RKO (cell line): Measurements from ENCODE around the gene PKHD1.

ENCODE experiments used
- DNase-seq: peaks from one replicate; pipeline ENCODE4 v3.0.0-alpha.2; 2016; ENCODE audit warnings: low spot score

The PKHD1 gene

DNA sequence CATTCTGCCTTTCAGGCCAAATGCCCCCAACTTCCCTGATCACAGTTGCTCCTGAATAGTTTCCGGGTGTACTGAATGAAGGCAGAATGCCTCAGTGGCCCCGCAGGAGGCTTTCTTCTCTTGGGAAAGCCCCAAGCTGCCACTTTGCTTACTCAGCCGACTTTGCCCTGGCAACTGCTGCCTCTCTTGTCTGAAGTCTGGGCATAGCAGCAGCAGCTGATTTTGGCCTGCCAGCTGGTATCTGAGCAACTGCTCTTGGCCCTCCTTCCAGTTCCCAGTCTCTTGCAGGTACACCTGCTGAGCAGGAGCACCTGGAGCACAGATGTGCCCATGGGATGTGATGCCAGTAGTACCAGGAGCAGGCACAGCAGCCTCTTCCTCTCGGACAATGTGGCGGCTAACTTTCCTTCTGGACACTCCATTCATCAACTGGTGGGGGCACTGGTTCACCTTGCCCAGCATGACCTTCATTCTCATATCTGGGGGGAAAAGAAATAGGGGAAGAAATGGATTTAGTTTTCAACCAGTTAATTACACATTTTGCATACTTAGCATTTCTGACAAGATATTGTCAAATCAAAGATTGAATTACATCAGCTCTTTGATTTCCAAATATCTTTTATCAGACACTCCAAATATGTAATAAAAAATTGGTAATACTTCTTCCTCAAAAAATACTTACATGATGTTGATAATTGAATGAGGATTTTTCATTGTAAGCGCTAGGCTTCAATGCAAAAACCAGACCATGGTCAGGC is 468.2 kb downstream of the PKHD1 start:
- DNase-seq: no peak

DNA sequence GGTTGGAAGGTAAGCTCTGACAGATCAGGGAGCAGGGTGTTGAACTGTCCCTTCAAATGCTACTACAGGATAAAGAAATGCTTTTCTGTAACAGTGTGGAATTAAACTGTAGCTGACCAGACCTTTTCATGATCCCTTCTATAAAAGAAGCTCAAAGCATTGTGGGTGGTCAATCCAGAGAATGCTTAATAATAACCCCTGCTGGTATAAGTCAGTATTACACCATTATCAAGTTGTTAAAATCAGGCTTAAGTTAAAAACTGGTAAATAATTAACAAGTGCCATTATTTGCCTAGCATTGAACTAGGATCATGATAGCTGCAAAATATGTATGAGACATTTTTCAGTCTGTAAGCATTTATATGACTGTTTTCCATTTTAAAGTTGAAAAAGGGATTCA is 468.9 kb downstream of the PKHD1 start:
- peak; percentile 12 for DNase-seq

DNA sequence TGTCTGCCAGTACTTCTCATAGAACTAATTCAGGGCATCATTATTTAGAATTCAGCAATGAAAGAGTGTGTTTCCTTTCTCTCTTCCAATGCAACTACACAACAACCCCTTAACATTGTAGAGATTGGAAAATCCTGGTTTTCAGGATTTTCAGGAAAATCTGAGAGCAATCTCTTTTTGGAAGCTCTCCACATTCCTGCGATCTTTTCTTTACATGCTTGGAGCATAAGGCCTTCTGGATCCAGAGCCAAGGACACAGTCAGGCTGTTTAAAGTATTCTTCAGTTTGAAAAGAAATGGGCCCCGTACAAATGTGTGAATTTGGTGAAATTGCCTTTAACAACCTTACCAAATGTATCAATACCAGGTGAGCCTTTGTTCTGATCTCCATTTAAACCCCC is 469.7 kb downstream of the PKHD1 start:
- DNase-seq: no peak

DNA sequence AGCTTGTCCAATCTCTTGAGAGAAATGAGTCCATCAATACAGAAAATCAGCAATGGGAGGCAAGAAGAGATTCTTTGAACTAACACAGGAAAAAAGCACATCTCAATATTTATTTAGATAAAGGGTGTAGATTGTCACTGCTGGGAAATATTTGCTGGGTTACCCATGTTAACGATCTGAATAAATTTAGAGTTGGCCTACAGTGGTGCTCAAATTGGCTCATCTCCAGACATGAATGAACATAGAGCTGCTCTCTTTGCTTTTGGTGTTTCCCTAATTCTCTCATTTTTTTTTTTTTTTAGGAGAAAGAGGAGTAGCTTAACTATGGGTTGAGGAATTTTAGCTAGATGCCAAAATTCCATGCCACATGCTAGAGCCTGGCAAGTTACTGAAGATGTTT is 471.2 kb downstream of the PKHD1 start:
- DNase-seq: no peak

DNA sequence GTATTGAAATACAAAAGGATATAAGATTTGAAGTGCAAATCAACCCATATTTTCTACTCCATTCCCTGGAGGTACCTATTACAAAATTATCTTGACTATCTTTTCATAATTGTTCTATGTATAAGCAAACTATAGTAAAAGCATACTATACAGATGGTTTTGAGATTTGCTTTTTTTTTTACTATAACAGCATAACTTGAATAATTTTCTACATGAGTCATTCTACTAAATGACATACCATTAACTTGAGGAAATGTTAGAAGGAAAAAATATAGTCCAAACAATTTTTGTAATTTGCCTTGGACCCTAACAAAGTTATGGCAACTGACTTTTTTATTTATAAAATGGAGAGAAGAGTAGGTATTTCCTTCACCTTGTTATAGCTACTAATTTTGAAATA is 472.7 kb downstream of the PKHD1 start:
- no peak for DNase-seq

DNA sequence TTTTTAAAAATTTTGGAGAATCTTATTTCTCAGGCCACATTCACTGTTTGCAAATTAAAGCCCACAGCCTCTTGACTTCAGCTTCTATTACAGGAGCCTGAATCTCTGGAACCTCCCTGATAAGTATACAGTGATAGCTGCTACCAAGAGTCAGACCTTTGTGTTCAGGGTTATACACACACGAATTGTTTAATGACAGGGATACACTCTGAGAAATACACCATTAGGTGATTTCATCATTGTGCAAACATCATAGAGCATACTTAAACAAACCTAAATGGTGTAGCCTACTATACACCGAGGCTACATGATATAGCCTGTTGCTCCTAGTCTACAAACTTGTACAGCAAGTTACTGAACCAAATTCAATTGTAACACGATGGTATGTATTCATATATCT is 473.9 kb downstream of the PKHD1 start:
- no peak for DNase-seq

DNA sequence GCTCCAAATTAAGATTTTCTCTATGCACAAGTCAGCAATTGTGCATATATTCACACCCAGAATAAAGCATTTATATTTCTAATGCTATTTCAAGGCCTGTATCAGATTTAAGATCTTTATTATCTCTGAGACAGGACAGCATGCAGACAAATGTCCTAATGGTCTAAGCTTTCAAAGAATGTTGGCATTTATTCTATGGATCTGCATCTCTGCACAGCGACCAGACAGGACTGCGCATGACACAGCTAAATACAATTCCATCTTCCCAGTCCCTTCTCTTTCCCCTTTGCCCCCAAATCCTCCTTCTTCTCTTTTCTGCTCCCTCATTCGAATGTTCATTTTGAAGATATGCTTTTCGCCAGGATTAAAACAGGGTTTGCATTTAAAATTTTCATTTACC is 478.5 kb downstream of the PKHD1 start:
- no peak for DNase-seq

DNA sequence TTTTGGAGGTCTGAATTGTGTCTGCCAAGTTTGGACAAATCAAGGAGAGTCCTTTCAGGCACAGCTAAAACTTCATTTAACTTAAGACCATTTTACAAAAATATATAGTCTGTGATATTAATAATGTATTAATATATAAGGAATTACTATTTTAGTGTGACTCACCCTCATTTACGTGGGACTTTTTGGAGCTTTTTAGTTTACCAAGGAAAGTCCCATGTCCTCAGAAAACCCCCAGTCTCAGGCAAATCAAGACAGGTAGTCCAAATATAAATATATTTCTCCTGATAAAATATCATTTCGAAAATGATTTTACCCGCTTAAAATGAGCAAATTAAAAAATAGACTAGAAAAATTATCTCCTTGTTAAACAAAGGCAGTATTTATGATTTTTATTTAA is 479.0 kb downstream of the PKHD1 start:
- no peak for DNase-seq

DNA sequence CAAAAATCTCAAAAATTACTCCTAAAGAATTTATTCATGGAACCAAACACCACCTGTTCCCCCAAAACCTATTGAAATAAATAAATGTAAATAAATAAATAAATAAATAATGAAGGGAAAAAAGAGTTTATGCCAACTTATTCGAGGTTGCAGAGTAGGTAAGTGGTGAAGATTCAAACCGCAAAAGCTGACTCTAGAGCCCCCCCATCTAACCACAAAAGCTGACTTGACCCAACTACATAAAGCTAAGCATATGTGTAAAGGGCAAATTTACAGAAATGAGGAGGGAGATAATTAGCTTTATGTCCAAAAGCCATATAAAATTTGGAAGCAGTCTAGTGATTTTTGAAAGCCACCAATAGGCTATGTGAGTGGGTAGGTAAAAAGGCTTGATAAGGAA is 486.9 kb downstream of the PKHD1 start:
- DNase-seq: no peak

DNA sequence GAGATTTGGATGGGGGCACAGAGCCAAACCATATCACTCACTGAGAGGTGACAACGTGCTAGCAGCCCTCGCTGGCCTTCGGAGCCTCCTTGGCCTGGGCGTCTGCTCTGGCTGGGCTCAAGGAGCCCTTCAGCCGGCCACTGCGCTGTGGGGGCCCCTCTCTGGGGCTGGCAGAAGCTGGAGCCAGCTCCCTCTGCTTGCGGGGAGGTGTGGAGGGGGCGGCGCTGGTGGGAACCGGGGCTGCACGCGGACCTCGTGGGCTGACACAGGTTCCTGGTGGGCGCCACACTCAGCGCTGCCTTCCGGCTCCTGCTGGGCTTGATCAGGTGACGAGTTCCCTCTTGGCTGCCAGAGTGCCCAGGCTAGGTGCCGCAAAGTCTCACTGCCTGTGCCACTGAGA is 489.2 kb downstream of the PKHD1 start:
- no peak for DNase-seq

DNA sequence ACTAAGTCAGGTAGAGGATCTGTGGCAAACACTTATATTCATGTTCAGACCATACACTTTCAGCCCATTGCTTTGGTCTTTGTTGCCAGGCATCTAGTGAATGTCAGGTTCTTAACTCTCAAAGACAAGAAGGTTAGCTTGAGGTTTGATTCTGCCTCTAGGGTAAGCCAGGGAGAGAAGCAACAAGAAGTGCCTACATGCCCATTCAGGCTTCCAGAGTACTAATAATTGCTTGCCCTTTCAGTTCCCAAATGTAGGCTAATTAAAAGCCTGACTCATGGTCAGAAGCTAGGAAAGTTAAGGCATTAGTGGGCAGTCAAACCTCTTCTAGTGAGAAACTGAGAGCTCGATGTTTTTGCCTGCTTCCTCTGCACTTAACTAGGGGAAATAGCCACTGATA is 492.4 kb downstream of the PKHD1 start:
- no peak for DNase-seq

DNA sequence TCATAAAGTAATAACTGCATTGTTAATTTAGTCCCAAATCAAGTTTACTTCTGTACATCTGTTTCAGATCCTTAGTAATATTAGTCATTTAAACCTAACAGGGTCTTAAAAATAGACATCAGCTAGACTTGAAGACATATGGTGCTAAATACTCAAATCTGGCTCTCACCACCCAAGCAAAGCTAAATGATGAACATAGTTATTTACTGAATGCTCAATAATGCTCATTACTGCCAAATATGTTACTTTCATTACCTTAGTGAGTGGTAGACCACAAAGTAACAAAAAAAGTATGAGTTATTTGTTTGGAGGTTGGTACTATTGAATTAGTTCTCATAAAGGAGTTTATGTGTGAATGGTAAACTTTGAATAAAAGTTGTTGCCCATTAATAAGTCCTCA is 502.1 kb downstream of the PKHD1 start:
- no peak for DNase-seq

DNA sequence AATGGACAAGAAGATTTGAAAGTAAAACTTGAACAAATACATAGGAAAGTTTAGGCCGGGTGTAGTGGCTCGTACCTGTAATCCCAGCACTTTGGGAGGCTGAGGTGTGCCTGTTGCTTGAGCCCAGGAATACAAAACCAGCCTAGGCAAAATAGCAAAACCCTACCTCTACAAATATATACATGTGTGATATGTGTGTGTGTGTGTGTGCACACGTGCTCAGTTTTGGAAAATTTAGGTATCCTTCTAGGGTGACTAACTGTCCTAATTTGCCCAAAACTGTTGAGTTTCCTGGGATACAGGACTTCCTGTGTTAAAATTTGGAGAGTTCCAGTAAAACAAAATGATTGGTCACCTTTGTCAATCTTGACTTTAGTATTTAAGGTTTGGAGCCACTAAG is 503.2 kb downstream of the PKHD1 start:
- DNase-seq: no peak

DNA sequence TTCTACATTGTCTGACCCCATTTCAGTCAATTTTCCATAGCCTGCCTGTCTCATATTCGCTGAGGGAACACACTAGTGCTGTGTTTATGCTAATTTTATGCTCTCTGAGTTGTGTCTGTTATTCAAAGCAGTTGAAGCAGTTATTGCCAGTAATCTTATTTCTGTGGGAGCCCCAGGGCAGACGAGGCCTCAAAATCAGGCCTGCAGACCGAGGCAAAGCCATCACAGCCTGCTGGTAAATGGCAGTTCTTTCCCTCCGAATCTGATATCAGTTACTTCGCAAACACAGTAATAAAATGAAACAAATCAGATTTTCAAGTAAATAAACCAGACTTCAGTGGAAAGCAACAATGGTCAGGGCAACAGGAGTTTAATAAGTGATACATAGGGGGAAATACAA is 508.4 kb downstream of the PKHD1 start:
- DNase-seq: no peak

DNA sequence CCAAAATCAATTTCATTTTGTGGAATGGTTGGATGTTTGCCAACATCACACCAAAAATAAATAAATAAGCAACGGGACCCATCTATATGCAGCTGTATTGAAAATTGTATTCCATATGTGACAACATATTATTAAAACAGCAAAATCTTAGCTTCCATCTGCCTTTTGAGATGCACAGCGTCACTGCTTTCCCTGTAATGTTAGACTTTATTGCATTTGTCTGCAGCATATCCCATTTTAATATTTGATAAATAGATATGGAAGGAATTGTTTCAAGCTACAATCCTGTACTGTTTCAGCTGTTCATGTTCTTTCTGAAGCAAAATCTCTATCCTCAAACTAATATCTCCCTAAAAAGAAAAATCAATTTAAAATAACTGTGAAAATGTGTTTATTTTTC is 509.1 kb downstream of the PKHD1 start:
- no peak for DNase-seq

DNA sequence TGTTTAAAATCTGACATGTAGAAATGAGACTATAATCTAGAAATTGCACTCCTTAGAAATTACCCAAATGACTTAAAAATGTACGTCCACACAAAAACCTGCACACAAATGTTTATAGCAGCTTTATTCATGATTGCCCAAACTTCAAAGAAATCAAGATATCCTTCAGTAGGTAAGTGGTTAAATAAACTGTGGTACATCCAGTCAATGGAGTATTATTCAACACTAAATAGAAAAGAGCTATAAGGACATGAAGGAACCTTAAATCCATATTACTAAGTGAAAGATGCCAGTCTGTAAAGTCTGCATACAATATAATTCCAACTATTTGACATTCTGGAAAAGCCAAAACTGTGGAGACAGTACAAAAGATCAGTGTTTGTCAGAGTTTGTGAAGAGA is 513.4 kb downstream of the PKHD1 start:
- no peak for DNase-seq

DNA sequence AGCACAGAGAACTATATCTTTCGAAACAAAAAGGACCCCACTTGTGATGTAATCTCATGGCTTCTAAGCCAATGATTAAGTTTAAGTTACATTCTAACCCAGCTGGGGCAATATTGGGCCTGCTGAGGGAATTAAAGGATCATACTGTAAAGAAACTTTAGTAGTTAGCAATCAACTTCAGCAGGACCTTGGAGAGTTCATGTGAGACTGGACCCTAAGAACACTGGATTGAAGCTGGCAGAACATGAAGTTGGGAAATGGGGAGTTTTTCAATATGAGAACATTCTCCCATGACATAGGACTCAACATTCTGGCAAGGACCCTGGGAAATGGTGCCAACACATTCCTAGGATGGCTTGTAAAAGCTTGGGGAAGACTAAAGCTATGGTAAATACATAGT is 516.2 kb downstream of the PKHD1 start:
- no peak for DNase-seq

DNA sequence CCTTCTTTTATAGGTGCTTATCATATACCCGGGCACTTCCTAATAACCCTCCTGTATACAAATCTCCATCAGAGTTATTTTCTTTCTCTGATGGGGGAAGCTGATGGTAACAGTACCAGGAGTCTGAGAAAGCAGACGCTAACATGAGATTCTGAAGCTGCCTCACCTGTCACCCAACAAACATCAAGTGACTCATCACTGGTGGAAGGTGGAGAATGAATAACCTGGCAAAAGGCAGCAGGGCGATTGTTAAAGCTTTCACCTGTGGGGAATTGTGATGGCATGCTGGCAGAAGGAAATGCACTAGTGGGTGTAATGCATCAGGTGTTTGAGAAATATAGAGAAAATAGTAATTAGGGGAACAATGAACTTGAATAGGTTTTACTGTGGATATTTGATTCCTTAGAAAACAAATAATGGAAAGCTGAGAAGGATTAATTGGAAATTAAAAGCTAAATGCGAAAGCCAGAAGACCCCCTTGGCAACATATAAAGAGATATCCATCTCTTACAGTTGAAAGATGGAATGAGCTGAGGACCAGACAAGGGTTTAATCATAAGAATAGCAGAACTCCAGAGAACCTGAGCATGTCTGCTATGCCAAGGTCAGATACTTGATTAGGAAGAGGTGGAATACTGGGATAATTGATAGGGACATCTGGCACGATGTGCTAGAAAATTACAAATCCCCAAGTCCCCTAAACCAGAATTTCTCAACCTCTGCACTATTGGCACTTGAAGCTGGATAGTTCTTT is 517.1 kb downstream of the PKHD1 start:
- DNase-seq: no peak

DNA sequence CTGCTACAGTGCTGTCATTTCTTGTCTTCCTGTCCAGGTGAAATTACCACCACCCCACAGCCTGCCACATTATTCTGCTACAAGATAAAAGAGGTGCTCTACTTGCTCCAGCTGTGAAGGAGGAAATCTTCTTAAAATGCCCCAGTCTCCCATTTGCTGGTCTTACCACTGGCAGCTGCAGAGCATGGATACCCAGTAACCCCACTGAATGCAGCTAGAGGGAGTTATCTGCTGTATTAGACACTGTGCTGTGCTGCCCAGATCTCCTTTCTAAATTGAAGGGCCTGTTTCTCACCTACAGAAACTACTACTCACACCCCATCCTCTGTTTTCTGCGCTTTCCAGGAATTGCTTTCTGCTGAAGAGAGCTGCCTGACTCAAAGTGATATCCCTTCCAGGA is 517.8 kb downstream of the PKHD1 start:
- no peak for DNase-seq

DNA sequence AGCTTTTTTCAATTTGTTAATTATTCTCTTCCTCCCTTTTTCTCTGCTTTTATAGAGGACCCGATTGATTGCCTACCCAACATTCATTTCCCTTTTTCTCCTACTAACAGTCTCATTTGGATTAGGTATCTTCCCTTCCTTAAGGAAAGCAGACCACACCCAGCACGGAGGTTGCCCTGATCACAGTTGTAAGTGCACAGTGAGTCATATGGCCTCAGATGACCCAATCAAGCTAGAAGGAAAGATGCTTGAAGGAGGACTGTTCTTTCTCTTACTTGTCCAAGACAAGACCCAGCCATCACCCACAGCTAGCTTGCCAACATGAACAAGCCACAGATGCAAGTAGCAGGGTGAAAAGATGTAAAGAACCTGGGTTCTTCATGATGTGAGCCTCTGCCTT is 518.6 kb downstream of the PKHD1 start:
- DNase-seq: no peak

DNA sequence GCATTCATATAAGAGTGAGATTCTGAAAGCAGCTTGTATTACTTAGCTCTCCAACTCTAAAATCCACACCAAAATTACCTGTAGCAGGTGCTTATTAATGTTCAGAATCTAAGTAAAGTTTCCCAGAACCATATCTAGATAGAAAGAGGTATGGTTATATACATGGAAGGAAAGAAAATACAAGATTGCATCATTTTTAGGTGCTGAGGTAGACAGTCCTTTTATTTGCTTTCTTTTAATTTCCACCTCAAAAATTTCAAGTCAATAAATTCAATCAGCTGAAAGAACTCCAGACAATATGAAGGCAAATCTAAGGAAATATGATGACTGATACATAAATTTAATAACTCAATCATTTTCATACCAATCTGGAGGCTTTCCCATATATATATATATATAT is 521.9 kb downstream of the PKHD1 start:
- DNase-seq: no peak
